PC-9 (cell line): ENCODE data around the gene PCNX3. TPM values are rescaled to one million over a fixed set of nuclear protein-coding genes. Genes with fewer than 3 reads are reported as not detected.

ENCODE experiments used
- BruUV-seq: library from RNA; stranded (reverse); fragments of 400-500 nt; replicated peaks from 2 replicates; lab custom pipeline; 2021; lab: Mats Ljungman, UMichigan
- CTCF ChIA-PET: fragments of 300-600 bp; sonication (Branson Sonifier 250); formaldehyde crosslinking; loops from one replicate; lab custom pipeline; 2022; ENCODE audit warnings: antibody characterized with exemption; lab: Charles Lee
- POLR2A ChIA-PET: fragments of 300-600 bp; sonication (Branson Sonifier 250); formaldehyde crosslinking; loops from one replicate; lab custom pipeline; 2022; ENCODE audit warnings: antibody characterized with exemption; ENCODE audit not compliant: unreplicated experiment; lab: Charles Lee
- DNase-seq, 2 experiments: peaks; one replicate each; pipeline versions ENCODE4 v3.0.0 to v3.0.0-alpha.2; 2015 to 2022; ENCODE audit warnings: mixed read lengths in 1 of 2
- H2AFZ ChIP-seq: fragments of 200-600 bp; sonication (generic); 2 replicates; pipeline ENCODE4 v1.8.1; 2017; ENCODE audit warnings: antibody characterized with exemption
- H3F3A ChIP-seq: fragments of 200-600 bp; sonication (generic); 2 replicates; pipeline ENCODE4 v1.8.1; 2017; ENCODE audit warnings: antibody characterized with exemption, mild to moderate bottlenecking, low read depth; ENCODE audit not compliant: insufficient read depth
- H3K27ac ChIP-seq: fragments of 200-600 bp; sonication (generic); 2 replicates; pipeline ENCODE4 v1.6.1; 2016; ENCODE audit warnings: mixed run types
- H3K27me3 ChIP-seq: fragments of 200-600 bp; sonication (generic); 2 replicates; pipeline ENCODE4 v1.6.1; 2016; ENCODE audit warnings: low read depth, mixed run types; ENCODE audit not compliant: insufficient read depth
- H3K36me3 ChIP-seq: fragments of 200-600 bp; sonication (generic); 2 replicates; pipeline ENCODE4 v1.6.1; 2016; ENCODE audit warnings: low read depth, mixed run types
- H3K4me1 ChIP-seq: fragments of 200-600 bp; sonication (generic); replicated peaks from 2 replicates; pipeline ENCODE4 v1.6.1; 2016; ENCODE audit warnings: mixed run types; ENCODE audit not compliant: insufficient read depth
- H3K4me2 ChIP-seq: fragments of 200-600 bp; sonication (generic); 2 replicates; pipeline ENCODE4 v1.6.1; 2017; ENCODE audit warnings: mixed run types
- H3K4me3 ChIP-seq: fragments of 200-600 bp; sonication (generic); 2 replicates; pipeline ENCODE4 v1.6.1; 2016; ENCODE audit warnings: mixed run types
- H3K79me2 ChIP-seq: fragments of 200-600 bp; sonication (generic); 2 replicates; pipeline ENCODE4 v1.6.1; 2017; ENCODE audit warnings: low read depth, mixed run types
- H3K9me2 ChIP-seq: fragments of 200-600 bp; sonication (generic); 2 replicates; pipeline ENCODE4 v1.8.1; 2017; ENCODE audit warnings: mild to moderate bottlenecking; ENCODE audit not compliant: insufficient read depth
- H3K9me3 ChIP-seq: fragments of 200-600 bp; sonication (generic); 2 replicates; pipeline ENCODE4 v1.8.1; 2016; ENCODE audit warnings: low read depth; ENCODE audit not compliant: insufficient read depth
- H4K20me1 ChIP-seq: fragments of 200-600 bp; sonication (generic); 2 replicates; pipeline ENCODE4 v1.8.1; 2017; ENCODE audit not compliant: insufficient read depth
- EZH2 ChIP-seq: fragments of 200-600 bp; sonication (generic); IDR thresholded peaks from 2 replicates; pipeline ENCODE4 v1.8.0; 2017; ENCODE audit warnings: antibody characterized with exemption, low read depth
- intact Hi-C: fragments of 100-400 bp; cut with micrococcal nuclease; formaldehyde crosslinking; loops from one replicate; pipeline ENCODE4 v1.10.0; 2022; ENCODE audit not compliant: unreplicated experiment
- total RNA-seq: library from RNA; stranded (reverse); gene quantifications from 2 replicates; pipeline ENCODE4 v1.2.3, GENCODE V29; 2021
- TF ChIP-seq, protein P1 (sequence below): fragments of 200-600 bp; sonication (generic); conservative IDR thresholded peaks from 2 replicates; pipeline ENCODE4 v1.6.1; 2017; ENCODE audit warnings: mixed run types, antibody characterized with exemption, mild to moderate bottlenecking, moderate library complexity

The PCNX3 gene
- total RNA-seq, 1 experiment from 2014 or later = 76.9 TPM

DNA sequence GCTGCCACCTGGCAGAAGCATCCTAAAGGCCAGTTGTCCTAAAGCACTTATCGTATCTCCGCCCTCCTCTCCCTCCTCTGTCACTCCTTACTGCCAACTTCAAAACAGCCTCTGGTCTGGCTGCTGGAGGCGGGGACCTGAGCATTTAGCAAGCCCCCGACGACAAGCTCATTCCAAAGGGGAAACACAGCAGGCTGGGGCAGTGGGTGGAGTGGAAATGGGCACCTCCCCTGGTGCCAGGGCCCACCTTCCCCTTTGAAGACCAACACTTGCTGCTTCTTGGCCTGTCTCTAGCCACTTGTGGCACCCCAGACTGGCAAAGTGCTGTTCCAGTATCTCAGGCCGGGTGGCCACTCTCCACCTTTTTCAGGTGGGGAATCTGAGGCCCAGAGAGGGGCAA lies 5.2 kb upstream of the PCNX3 start:
- no peaks in the 10 kb centered on the region for H3K9me2 ChIP-seq
- intact Hi-C loops = no loop called here
- H3K27me3 ChIP-seq = no peaks in the 10 kb centered on the region
- H4K20me1 ChIP-seq = peaks cover 8% of the 10 kb centered on the region; the same call in 1 of the 2 replicates
- DNase-seq = no peak
- H3K4me2 ChIP-seq = no peak overlapping the region
- BruUV-seq = no TSS peak
- H3K9me3 ChIP-seq = no peaks in the 10 kb centered on the region
- peaks cover 16% of the 10 kb centered on the region; the same call in 1 of the 2 replicates for H3K4me1 ChIP-seq
- POLR2A ChIA-PET = no interaction called here
- no peak overlapping the region for H2AFZ ChIP-seq
- H3K79me2 ChIP-seq = peaks cover 44% of the 10 kb centered on the region
- H3F3A ChIP-seq = peaks cover 16% of the 10 kb centered on the region
- CTCF ChIA-PET = no interaction called here
- no peaks in the 10 kb centered on the region for H3K36me3 ChIP-seq
- H3K4me3 ChIP-seq = no peak overlapping the region
- H3K27ac ChIP-seq = no peak overlapping the region
- TF ChIP-seq, protein P1, sequence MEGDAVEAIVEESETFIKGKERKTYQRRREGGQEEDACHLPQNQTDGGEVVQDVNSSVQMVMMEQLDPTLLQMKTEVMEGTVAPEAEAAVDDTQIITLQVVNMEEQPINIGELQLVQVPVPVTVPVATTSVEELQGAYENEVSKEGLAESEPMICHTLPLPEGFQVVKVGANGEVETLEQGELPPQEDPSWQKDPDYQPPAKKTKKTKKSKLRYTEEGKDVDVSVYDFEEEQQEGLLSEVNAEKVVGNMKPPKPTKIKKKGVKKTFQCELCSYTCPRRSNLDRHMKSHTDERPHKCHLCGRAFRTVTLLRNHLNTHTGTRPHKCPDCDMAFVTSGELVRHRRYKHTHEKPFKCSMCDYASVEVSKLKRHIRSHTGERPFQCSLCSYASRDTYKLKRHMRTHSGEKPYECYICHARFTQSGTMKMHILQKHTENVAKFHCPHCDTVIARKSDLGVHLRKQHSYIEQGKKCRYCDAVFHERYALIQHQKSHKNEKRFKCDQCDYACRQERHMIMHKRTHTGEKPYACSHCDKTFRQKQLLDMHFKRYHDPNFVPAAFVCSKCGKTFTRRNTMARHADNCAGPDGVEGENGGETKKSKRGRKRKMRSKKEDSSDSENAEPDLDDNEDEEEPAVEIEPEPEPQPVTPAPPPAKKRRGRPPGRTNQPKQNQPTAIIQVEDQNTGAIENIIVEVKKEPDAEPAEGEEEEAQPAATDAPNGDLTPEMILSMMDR = no peak
- TF ChIP-seq EZH2 = no peak

DNA sequence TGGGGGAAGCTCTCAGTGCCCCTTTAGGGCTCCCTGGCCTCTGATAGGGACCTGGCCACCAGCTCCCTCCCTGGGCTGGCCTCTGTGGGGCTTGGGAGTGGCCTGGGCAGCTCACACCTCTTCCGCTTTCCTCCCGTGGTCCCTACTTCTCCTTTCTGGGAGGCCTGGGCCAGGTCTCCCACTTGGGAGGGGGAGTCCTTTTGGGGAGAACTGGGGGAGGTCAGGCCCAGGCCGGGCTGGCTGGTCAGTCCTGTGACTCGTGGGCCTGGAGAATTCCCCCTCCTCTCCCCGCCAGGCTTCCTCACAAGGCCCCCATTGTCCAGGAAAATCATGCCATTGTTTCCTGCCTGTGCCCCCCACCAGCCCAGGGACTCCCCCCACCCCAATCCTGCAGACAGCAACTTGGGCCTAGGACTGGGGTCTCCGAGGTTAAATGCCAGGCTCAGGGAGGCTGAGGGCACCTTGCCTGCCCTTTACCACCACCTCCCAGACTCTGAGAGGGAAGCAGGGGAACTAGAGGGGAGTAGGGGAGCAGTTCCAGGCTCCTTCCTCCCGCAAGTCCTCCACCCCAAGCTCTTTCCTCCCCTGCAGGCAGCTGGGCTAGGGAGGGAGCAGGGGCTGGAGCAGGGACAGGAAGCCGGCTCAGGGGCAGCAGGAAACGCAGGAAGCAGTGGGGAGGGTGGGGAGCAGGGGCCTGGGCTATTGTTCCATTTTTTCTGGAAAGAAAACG lies 4.4 kb upstream of the PCNX3 start:
- H3K4me3 ChIP-seq = no peak overlapping the region
- H4K20me1 ChIP-seq = peaks cover 8% of the 10 kb centered on the region; the same call in 1 of the 2 replicates
- H3K4me2 ChIP-seq = no peak overlapping the region
- POLR2A ChIA-PET = no interaction called here
- CTCF ChIA-PET = no interaction called here
- H3K36me3 ChIP-seq = no peaks in the 10 kb centered on the region
- peaks cover 16% of the 10 kb centered on the region for H3F3A ChIP-seq
- no peaks in the 10 kb centered on the region for H3K27me3 ChIP-seq
- BruUV-seq = no TSS peak
- intact Hi-C loops = no loop called here
- H3K79me2 ChIP-seq = peaks cover 46% of the 10 kb centered on the region
- TF ChIP-seq, protein P1 = no peak
- TF ChIP-seq EZH2 = no peak
- H3K9me3 ChIP-seq = no peaks in the 10 kb centered on the region
- H2AFZ ChIP-seq = no peak overlapping the region
- peaks cover 16% of the 10 kb centered on the region; the same call in 1 of the 2 replicates for H3K4me1 ChIP-seq
- H3K9me2 ChIP-seq = no peaks in the 10 kb centered on the region
- DNase-seq = no peak
- no peak overlapping the region for H3K27ac ChIP-seq

DNA sequence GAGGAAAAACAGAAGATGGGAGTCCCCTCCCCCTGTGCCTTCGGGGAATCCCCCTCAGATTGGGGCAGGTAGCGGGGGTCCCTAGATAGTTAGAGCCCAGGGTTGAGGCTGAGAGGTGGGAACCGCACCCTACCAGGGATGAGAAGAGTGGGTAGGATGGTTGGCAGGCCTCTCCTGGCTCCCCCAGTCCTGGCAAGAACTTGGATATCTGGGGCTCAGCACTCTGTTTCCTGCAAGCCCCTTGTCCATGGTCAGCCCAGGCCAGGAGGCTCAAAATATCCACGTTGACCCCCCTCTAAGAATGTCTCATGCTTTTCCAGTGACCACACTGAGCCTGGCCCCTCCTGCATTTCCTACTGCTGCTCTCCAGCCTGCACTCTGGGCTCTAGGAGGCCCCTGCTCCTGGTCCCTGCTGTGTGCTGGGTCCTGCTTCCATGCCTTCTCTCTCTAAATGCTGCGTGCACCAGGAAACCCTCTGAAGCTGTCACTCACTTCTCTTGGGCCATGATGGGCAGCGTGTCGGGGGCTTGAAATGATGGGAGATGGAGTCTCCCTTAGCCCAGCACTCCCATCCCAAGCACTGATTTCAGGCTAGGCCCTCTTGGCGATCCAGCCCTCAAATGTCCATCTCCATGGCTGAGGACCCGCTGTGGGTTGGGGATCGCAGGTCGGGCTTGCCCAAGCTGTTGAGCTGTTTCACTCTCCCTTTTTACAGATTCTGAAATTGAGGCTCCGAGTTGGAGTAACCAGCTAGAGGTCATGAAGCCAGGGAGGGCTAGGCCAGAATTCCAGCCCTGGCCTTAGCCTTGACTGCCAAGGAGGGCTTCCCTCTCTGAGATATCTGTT lies 3.6 kb upstream of the PCNX3 start:
- Histone ChIP-seq H3K27me3 (no peaks in the 10 kb centered on the region), H3K4me1 (peaks cover 21% of the 10 kb centered on the region; the same call in 1 of the 2 replicates), H3K36me3 (no peaks in the 10 kb centered on the region), H3K27ac (no peak overlapping the region), H3K9me3 (no peaks in the 10 kb centered on the region), H3F3A (peaks cover 21% of the 10 kb centered on the region), H3K4me2 (peak overlapping the region; percentile 80), H3K79me2 (peaks cover 54% of the 10 kb centered on the region), H4K20me1 (peaks cover 15% of the 10 kb centered on the region), H3K4me3 (no peak overlapping the region; the same call in 1 of the 2 replicates), H3K9me2 (no peaks in the 10 kb centered on the region), H2AFZ (no peak overlapping the region)
- CTCF ChIA-PET = no interaction called here
- POLR2A ChIA-PET = interaction anchor here (0.5 kb wide), 1 partner anchor 103 kb away, joined by 3 read pairs; no protein-coding TSS in a partner anchor
- no TSS peak for BruUV-seq
- TF ChIP-seq, protein P1 = no peak
- TF ChIP-seq EZH2 = no peak
- intact Hi-C loops = no loop called here
- DNase-seq = no peak
